ENCODE data around the gene SMG9.
A peak's percentile ranks its signal among the peaks of the same experiment; 100 is the strongest.
"Not testable (repeated sequence)": the region's sequence is repeated elsewhere in the genome, so short reads cannot be mapped to it uniquely, and the experiment has no call there.

The SMG9 gene

GRCh38 chr19:43774940-43775258 is 20.1 kb upstream of the SMG9 start:
- CTCF ChIA-PET = interaction anchor here (0.9 to 10.7 kb wide), 9 partner anchors 9 to 106 kb away, joined by 3 to 149 read pairs (median 4); partner anchors contain the start of genes PLAUR and SMG9
- Histone ChIP-seq H3K4me3 (ENCODE audit: control insufficient read depth in 1 of 7, extremely low read depth in 1 of 7, insufficient read depth in 4 of 7, low read depth in 2 of 7, low read length in 6 of 7) (peak overlapping the region in 3 of 7 experiments; percentile 10 to 45 (median 24)), H3K4me1 (ENCODE audit: control extremely low read depth in 1 of 4, control insufficient read depth in 4 of 4, insufficient read depth in 4 of 4, low read length in 3 of 4) (peaks cover 8 to 60% (median 52%) of the 10 kb centered on the region in 4 experiments), H3K27ac (ENCODE audit: insufficient read depth in 1 of 2, low read depth in 1 of 2, low read length in 2 of 2, poor library complexity in 1 of 2, severe bottlenecking in 2 of 2) (peak overlapping the region in 1 of 2 experiments; percentile 90), H3K36me3 (ENCODE audit: control insufficient read depth in 4 of 4, insufficient read depth in 4 of 4, low read length in 3 of 4) (peaks cover 7 to 60% (median 48%) of the 10 kb centered on the region in 4 experiments)
- H3K27me3 ChIP-seq (replicated peaks in 2 of 5; ENCODE audit: control insufficient read depth in 4 of 5, insufficient read depth in 5 of 5, low read length in 4 of 5); DNase-seq; POLR2A ChIA-PET; H3K9me3 ChIP-seq (ENCODE audit: control extremely low read depth in 1 of 5, control insufficient read depth in 4 of 5, insufficient read depth in 2 of 5, low read depth in 1 of 5, low read length in 4 of 5): not testable (repeated sequence)
- WGBS (ENCODE audit: insufficient coverage) = 60% methylated on average over 1 of the region's 11 CpGs

GRCh38 chr19:43774103-43774939 is 19.6 kb upstream of the SMG9 start:
- peak overlapping the region in 4 of 7 experiments; percentile 4 to 45 (median 17) for H3K4me3 ChIP-seq (ENCODE audit: control insufficient read depth in 1 of 7, extremely low read depth in 1 of 7, insufficient read depth in 4 of 7, low read depth in 2 of 7, low read length in 6 of 7)
- ChIA-PET POLR2A (no interaction called here), CTCF (interaction anchor here (0.6 to 10.7 kb wide), 9 partner anchors 8 to 106 kb away, joined by 3 to 149 read pairs (median 4); partner anchors contain the start of genes PLAUR and SMG9)
- H3K36me3 ChIP-seq (ENCODE audit: control insufficient read depth in 4 of 4, insufficient read depth in 4 of 4, low read length in 3 of 4) = peaks cover 7 to 66% (median 53%) of the 10 kb centered on the region in 4 experiments
- peak overlapping the region in 1 of 2 experiments; percentile 90 for H3K27ac ChIP-seq (ENCODE audit: insufficient read depth in 1 of 2, low read depth in 1 of 2, low read length in 2 of 2, poor library complexity in 1 of 2, severe bottlenecking in 2 of 2)
- no peaks in the 10 kb centered on the region for H3K9me3 ChIP-seq (ENCODE audit: control extremely low read depth in 1 of 5, control insufficient read depth in 4 of 5, insufficient read depth in 2 of 5, low read depth in 1 of 5, low read length in 4 of 5)
- no peaks in the 10 kb centered on the region for H3K27me3 ChIP-seq (replicated peaks in 2 of 5; ENCODE audit: control insufficient read depth in 4 of 5, insufficient read depth in 5 of 5, low read length in 4 of 5)
- peak; percentile 73 to 87 (median 84) for DNase-seq
- WGBS (ENCODE audit: insufficient coverage) = 60% methylated on average over 43 of the region's 63 CpGs
- H3K4me1 ChIP-seq (ENCODE audit: control extremely low read depth in 1 of 4, control insufficient read depth in 4 of 4, insufficient read depth in 4 of 4, low read length in 3 of 4) = peaks cover 8 to 58% (median 51%) of the 10 kb centered on the region in 4 experiments

- Histone ChIP-seq H3K4me3 (ENCODE audit: control insufficient read depth in 1 of 7, extremely low read depth in 1 of 7, insufficient read depth in 4 of 7, low read depth in 2 of 7, low read length in 6 of 7) (no peak overlapping the region), H3K27me3 (replicated peaks in 2 of 5; ENCODE audit: control insufficient read depth in 4 of 5, insufficient read depth in 5 of 5, low read length in 4 of 5) (no peaks in the 10 kb centered on the region), H3K27ac (ENCODE audit: insufficient read depth in 1 of 2, low read depth in 1 of 2, low read length in 2 of 2, poor library complexity in 1 of 2, severe bottlenecking in 2 of 2) (peak overlapping the region in 1 of 2 experiments; percentile 49), H3K4me1 (ENCODE audit: control extremely low read depth in 1 of 4, control insufficient read depth in 4 of 4, insufficient read depth in 4 of 4, low read length in 3 of 4) (peaks cover 5 to 58% (median 51%) of the 10 kb centered on the region in 4 experiments), H3K36me3 (ENCODE audit: control insufficient read depth in 4 of 4, insufficient read depth in 4 of 4, low read length in 3 of 4) (peaks cover 7 to 72% (median 59%) of the 10 kb centered on the region in 4 experiments), H3K9me3 (ENCODE audit: control extremely low read depth in 1 of 5, control insufficient read depth in 4 of 5, insufficient read depth in 2 of 5, low read depth in 1 of 5, low read length in 4 of 5) (no peaks in the 10 kb centered on the region)
- 98% methylated on average over 5 of the region's 5 CpGs for WGBS (ENCODE audit: insufficient coverage)
- ChIA-PET CTCF (interaction anchor here (0.6 to 10.7 kb wide), 4 partner anchors 8 to 105 kb away, joined by 3 to 149 read pairs (median 10); partner anchors contain the start of gene PLAUR), POLR2A (no interaction called here)
- no peak for DNase-seq
Observed at GRCh38 chr19:43773725-43774102, 19.0 kb upstream of the SMG9 start.

GRCh38 chr19:43769256-43769655 is 14.5 kb upstream of the SMG9 start:
- DNase-seq = no peak
- H3K4me3 ChIP-seq (ENCODE audit: control insufficient read depth in 1 of 7, extremely low read depth in 1 of 7, insufficient read depth in 4 of 7, low read depth in 2 of 7, low read length in 6 of 7) = no peak overlapping the region
- no peaks in the 10 kb centered on the region for H3K27me3 ChIP-seq (replicated peaks in 2 of 5; ENCODE audit: control insufficient read depth in 4 of 5, insufficient read depth in 5 of 5, low read length in 4 of 5)
- ChIA-PET POLR2A (interaction anchor here (0.6 kb wide), 1 partner anchor 30 kb away, joined by 3 read pairs; no protein-coding TSS in a partner anchor), CTCF (interaction anchor here (1.0 to 10.3 kb wide), 3 partner anchors 8 to 98 kb away, joined by 3 to 149 read pairs (median 65); partner anchors contain the start of genes KCNN4 and SMG9)
- no peak overlapping the region for H3K27ac ChIP-seq (ENCODE audit: insufficient read depth in 1 of 2, low read depth in 1 of 2, low read length in 2 of 2, poor library complexity in 1 of 2, severe bottlenecking in 2 of 2)
- no peaks in the 10 kb centered on the region for H3K9me3 ChIP-seq (ENCODE audit: control extremely low read depth in 1 of 5, control insufficient read depth in 4 of 5, insufficient read depth in 2 of 5, low read depth in 1 of 5, low read length in 4 of 5)
- WGBS (ENCODE audit: insufficient coverage) = 95% methylated on average over 11 of the region's 14 CpGs
- H3K36me3 ChIP-seq (ENCODE audit: control insufficient read depth in 4 of 4, insufficient read depth in 4 of 4, low read length in 3 of 4) = peaks cover 7 to 93% (median 79%) of the 10 kb centered on the region in 4 experiments
- H3K4me1 ChIP-seq (ENCODE audit: control extremely low read depth in 1 of 4, control insufficient read depth in 4 of 4, insufficient read depth in 4 of 4, low read length in 3 of 4) = peaks cover 0 to 51% (median 36%) of the 10 kb centered on the region in 4 experiments

- CTCF ChIA-PET = interaction anchor here (1.0 to 10.3 kb wide), 9 partner anchors 9 to 97 kb away, joined by 3 to 149 read pairs (median 7); partner anchors contain the start of genes KCNN4 and SMG9
- H3K4me1 ChIP-seq (ENCODE audit: control extremely low read depth in 1 of 4, control insufficient read depth in 4 of 4, insufficient read depth in 4 of 4, low read length in 3 of 4) = peaks cover 0 to 57% (median 35%) of the 10 kb centered on the region in 4 experiments
Observed at GRCh38 chr19:43768273-43769050, 13.7 kb upstream of the SMG9 start.

GRCh38 chr19:43767818-43768217 is 13.1 kb upstream of the SMG9 start:
- Histone ChIP-seq H3K36me3 (ENCODE audit: control insufficient read depth in 4 of 4, insufficient read depth in 4 of 4, low read length in 3 of 4) (peaks cover 5 to 79% (median 68%) of the 10 kb centered on the region in 4 experiments), H3K27me3 (replicated peaks in 2 of 5; ENCODE audit: control insufficient read depth in 4 of 5, insufficient read depth in 5 of 5, low read length in 4 of 5) (no peaks in the 10 kb centered on the region), H3K27ac (ENCODE audit: insufficient read depth in 1 of 2, low read depth in 1 of 2, low read length in 2 of 2, poor library complexity in 1 of 2, severe bottlenecking in 2 of 2) (peak overlapping the region in 1 of 2 experiments; percentile 9), H3K4me1 (ENCODE audit: control extremely low read depth in 1 of 4, control insufficient read depth in 4 of 4, insufficient read depth in 4 of 4, low read length in 3 of 4) (peaks cover 0 to 60% (median 39%) of the 10 kb centered on the region in 4 experiments), H3K4me3 (ENCODE audit: control insufficient read depth in 1 of 7, extremely low read depth in 1 of 7, insufficient read depth in 4 of 7, low read depth in 2 of 7, low read length in 6 of 7) (no peak overlapping the region), H3K9me3 (ENCODE audit: control extremely low read depth in 1 of 5, control insufficient read depth in 4 of 5, insufficient read depth in 2 of 5, low read depth in 1 of 5, low read length in 4 of 5) (no peaks in the 10 kb centered on the region)
- DNase-seq = no peak
- ChIA-PET POLR2A (no interaction called here), CTCF (interaction anchor here (1.4 to 10.3 kb wide), 9 partner anchors 10 to 45 kb away, joined by 4 to 149 read pairs (median 7); partner anchors contain the start of genes KCNN4 and SMG9)
- WGBS (ENCODE audit: insufficient coverage) = 67% methylated on average over 1 of the region's 1 CpG

More at GRCh38 chr19:43768273-43769050, 13.7 kb upstream of the SMG9 start:
- Histone ChIP-seq H3K27me3 (replicated peaks in 2 of 5; ENCODE audit: control insufficient read depth in 4 of 5, insufficient read depth in 5 of 5, low read length in 4 of 5) (no peaks in the 10 kb centered on the region), H3K27ac (ENCODE audit: insufficient read depth in 1 of 2, low read depth in 1 of 2, low read length in 2 of 2, poor library complexity in 1 of 2, severe bottlenecking in 2 of 2) (peak overlapping the region in 1 of 2 experiments; percentile 2), H3K9me3 (ENCODE audit: control extremely low read depth in 1 of 5, control insufficient read depth in 4 of 5, insufficient read depth in 2 of 5, low read depth in 1 of 5, low read length in 4 of 5) (no peaks in the 10 kb centered on the region), H3K36me3 (ENCODE audit: control insufficient read depth in 4 of 4, insufficient read depth in 4 of 4, low read length in 3 of 4) (peaks cover 7 to 85% (median 73%) of the 10 kb centered on the region in 4 experiments), H3K4me3 (ENCODE audit: control insufficient read depth in 1 of 7, extremely low read depth in 1 of 7, insufficient read depth in 4 of 7, low read depth in 2 of 7, low read length in 6 of 7) (no peak overlapping the region)
- POLR2A ChIA-PET = no interaction called here
- WGBS (ENCODE audit: insufficient coverage) = 77% methylated on average over 10 of the region's 15 CpGs
- DNase-seq = no peak

Data from common myeloid progenitor, CD34-positive (primary cell).